ENCODE measurements around the gene PTEN.

The PTEN gene

DNA sequence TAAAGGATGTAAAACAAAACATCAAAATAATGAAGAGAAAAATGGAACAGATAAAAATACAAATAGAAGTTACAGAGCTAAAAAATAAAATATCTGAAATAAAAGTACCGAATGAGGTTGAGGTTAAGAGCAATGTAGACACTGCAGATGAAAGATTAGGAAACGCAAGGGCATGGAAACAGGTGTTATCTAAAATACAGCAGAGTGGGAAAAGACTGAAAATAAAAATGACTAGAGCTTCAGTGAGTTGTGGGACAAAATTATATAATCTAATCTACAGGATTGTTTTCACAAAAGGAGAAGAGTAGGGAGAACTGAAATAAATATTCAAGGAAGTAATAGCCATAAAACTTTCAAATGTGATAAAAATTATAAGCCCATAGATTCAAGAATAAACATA is 123.8 kb downstream of the PTEN start:
- no peak for DNase-seq

GRCh38 chr10:87991946-87992345 is 128.5 kb downstream of the PTEN start:
- DNase-seq = no peak

DNA sequence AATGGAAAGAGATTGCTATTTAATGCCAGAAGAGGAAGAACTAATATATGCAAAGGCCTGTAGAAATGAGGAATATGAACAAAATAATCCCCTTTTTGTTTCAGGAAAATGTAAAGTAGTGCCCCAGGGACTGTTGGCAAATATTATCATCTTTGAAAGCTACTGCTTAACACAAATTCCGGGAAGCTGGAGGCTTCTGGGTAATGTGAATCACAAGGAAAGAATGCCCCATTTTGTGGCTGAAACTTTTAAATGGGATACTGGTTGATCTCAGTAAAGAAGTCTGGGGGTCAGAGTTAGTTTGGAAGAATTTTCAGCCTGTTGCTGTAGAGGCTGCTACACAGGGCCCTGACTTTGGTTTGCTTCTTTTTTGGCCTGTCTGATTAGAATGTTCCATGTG is 141.0 kb downstream of the PTEN start:
- no peak for DNase-seq

GRCh38 chr10:88006261-88006660 is 142.8 kb downstream of the PTEN start:
- DNase-seq = no peak

DNA sequence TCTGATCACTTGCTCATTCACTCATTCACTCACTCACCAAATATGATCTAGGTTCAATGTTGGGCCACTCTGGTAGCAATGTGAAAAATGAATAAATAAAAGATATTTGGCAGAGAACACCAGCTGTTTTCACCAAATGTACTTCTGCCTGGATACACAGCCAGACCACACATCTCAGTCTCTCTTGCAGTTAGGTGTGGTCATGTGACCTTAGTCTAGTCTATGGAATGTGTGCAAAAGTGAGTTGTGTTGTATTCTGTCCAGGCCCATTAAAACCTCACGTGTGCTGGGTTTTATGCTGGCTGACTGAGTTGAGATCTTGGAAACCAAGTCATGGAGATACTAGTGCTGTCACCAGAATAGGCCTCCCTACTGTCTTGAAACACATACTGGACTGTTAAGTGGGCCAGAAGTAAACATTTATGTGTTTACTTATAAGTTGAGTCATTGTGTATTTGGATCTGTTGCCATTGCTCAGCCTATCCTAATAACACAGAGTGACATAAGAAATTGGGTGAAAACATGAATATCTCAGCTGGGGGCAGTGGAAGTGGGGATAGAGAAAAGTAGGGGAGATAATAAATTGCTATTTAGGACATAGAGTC is 145.5 kb downstream of the PTEN start:
- DNase-seq = no peak

DNA sequence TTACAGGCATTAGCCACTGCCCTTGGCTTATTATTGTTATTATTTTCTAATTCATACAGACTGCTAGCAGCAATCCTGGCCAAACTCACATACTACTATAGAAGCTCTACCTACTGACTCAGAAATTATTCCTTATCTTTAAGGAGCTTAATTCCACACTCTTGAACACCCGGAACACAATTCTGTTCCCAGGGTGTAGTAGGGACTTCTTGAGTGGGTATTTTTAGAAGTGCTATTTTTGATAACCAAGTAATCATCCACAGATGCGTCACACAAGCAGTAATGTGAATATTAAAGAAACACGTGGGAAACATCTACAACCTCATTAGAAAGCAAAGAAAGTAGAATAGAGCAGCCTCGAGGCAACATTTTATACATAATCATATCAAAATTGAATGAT is 149.2 kb downstream of the PTEN start:
- DNase-seq = no peak

GRCh38 chr10:88017781-88018180 is 154.4 kb downstream of the PTEN start:
- no peak for DNase-seq

DNA sequence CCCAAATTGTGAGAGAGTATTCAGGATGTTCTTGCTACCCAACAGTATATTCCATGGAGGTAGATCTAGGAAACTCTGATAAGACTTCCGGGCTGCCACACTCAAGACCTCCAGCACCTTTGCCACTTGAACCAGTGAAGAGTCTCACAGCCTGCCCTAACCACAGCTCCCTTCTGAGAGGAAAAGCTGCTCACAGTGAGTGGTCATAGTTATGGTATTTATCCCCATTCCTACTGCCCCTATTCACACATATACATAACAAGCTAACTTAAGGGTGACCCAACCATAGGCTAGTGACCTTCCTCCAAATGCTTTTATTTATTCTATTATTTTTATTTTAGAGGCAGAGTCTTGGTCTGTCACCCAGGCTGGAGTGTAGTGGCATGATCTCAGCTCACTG is 156.3 kb downstream of the PTEN start:
- no peak for DNase-seq

All from CD4-positive, alpha-beta T cell treated with Interleukin-17A for 1 hour (primary cell).